Measurements from ENCODE around the gene HIGD1B.

DNA sequence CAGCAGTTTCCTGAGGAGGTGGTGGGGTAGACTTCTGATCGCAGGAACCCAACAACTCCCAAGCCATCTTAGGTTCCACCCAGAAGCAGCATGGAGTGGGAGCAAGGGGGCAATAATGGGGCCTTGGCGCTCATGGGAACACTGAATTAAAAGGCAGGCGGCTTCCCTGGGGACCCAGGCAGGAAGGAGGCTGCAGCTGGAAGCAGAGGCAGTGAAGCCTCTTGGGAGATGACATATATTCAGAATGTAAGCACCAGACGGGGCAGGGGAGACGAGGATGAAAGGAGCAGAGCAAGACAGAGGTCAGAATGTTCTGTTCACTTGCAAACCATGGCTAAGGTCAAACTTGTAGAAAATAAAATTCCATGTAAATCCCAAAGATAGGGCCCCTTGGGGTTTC, 2.9 kb downstream of the HIGD1B start:
- TF ChIP-seq, protein P1, sequence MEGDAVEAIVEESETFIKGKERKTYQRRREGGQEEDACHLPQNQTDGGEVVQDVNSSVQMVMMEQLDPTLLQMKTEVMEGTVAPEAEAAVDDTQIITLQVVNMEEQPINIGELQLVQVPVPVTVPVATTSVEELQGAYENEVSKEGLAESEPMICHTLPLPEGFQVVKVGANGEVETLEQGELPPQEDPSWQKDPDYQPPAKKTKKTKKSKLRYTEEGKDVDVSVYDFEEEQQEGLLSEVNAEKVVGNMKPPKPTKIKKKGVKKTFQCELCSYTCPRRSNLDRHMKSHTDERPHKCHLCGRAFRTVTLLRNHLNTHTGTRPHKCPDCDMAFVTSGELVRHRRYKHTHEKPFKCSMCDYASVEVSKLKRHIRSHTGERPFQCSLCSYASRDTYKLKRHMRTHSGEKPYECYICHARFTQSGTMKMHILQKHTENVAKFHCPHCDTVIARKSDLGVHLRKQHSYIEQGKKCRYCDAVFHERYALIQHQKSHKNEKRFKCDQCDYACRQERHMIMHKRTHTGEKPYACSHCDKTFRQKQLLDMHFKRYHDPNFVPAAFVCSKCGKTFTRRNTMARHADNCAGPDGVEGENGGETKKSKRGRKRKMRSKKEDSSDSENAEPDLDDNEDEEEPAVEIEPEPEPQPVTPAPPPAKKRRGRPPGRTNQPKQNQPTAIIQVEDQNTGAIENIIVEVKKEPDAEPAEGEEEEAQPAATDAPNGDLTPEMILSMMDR (conservative IDR thresholded peaks at IDR 0.05; ENCODE audit: low read length): no peak
- no peak for TF ChIP-seq EZH2phosphoT487 (IDR thresholded peaks at IDR 0.05; ENCODE audit: borderline replicate concordance, low read depth, low read length)

All from OCI-LY7 (cell line).